Activated T-cell treated with anti-CD3 and anti-CD28 coated beads, Interleukin-2, amount 50 U/mL, for 1 hour (primary cell): ENCODE measurements around the gene GAPVD1.
"Not testable (repeated sequence)": the region's sequence is repeated elsewhere in the genome, so short reads cannot be mapped to it uniquely, and the experiment has no call there.

Experiments
- DNase-seq: peaks from one replicate; pipeline ENCODE4 v3.0.0-alpha.2; 2020

GAPVD1 gene

GRCh38 chr9:125376261-125377226 lies 114.9 kb downstream of the GAPVD1 start:
- no peak for DNase-seq

GRCh38 chr9:125377584-125378250 lies 116.1 kb downstream of the GAPVD1 start:
- no peak for DNase-seq

- no peak for DNase-seq
Observed at GRCh38 chr9:125378778-125379177, 117.2 kb downstream of the GAPVD1 start.

GRCh38 chr9:125379208-125379607 lies 117.6 kb downstream of the GAPVD1 start:
- DNase-seq = no peak

- DNase-seq = no peak
Observed at GRCh38 chr9:125380406-125380805, 118.8 kb downstream of the GAPVD1 start.

GRCh38 chr9:125387861-125388524 lies 126.4 kb downstream of the GAPVD1 start:
- no peak for DNase-seq

GRCh38 chr9:125388978-125389377 lies 127.4 kb downstream of the GAPVD1 start:
- no peak for DNase-seq

- no peak for DNase-seq
Observed at GRCh38 chr9:125391704-125392103, 130.1 kb downstream of the GAPVD1 start.

GRCh38 chr9:125393426-125393825 lies 131.8 kb downstream of the GAPVD1 start:
- no peak for DNase-seq

- DNase-seq = no peak
Observed at GRCh38 chr9:125396799-125397198, 135.2 kb downstream of the GAPVD1 start.

- no peak for DNase-seq
Observed at GRCh38 chr9:125397736-125398135, 136.1 kb downstream of the GAPVD1 start.

GRCh38 chr9:125398243-125398642 lies 136.6 kb downstream of the GAPVD1 start:
- DNase-seq = no peak

- no peak for DNase-seq
Observed at GRCh38 chr9:125399165-125399564, 137.5 kb downstream of the GAPVD1 start.

- DNase-seq = no peak
Observed at GRCh38 chr9:125399666-125400065, 138.0 kb downstream of the GAPVD1 start.

- DNase-seq = not testable (repeated sequence)
Observed at GRCh38 chr9:125400232-125400631, 138.6 kb downstream of the GAPVD1 start.

GRCh38 chr9:125400725-125401716 lies 139.4 kb downstream of the GAPVD1 start:
- no peak for DNase-seq

GRCh38 chr9:125404733-125405132 lies 143.1 kb downstream of the GAPVD1 start:
- DNase-seq = no peak

GRCh38 chr9:125405938-125406809 lies 144.5 kb downstream of the GAPVD1 start:
- DNase-seq = no peak

GRCh38 chr9:125406810-125407087 lies 145.1 kb downstream of the GAPVD1 start:
- DNase-seq = no peak

GRCh38 chr9:125407432-125407973 lies 145.9 kb downstream of the GAPVD1 start:
- no peak for DNase-seq
